ENCODE measurements around the gene CXCL1. TPM values are rescaled to one million over a fixed set of nuclear protein-coding genes. Genes with fewer than 3 reads are reported as not detected.

CXCL1 gene
- total RNA-seq, result 2.9 and 3.9 TPM in 2 replicates

DNA sequence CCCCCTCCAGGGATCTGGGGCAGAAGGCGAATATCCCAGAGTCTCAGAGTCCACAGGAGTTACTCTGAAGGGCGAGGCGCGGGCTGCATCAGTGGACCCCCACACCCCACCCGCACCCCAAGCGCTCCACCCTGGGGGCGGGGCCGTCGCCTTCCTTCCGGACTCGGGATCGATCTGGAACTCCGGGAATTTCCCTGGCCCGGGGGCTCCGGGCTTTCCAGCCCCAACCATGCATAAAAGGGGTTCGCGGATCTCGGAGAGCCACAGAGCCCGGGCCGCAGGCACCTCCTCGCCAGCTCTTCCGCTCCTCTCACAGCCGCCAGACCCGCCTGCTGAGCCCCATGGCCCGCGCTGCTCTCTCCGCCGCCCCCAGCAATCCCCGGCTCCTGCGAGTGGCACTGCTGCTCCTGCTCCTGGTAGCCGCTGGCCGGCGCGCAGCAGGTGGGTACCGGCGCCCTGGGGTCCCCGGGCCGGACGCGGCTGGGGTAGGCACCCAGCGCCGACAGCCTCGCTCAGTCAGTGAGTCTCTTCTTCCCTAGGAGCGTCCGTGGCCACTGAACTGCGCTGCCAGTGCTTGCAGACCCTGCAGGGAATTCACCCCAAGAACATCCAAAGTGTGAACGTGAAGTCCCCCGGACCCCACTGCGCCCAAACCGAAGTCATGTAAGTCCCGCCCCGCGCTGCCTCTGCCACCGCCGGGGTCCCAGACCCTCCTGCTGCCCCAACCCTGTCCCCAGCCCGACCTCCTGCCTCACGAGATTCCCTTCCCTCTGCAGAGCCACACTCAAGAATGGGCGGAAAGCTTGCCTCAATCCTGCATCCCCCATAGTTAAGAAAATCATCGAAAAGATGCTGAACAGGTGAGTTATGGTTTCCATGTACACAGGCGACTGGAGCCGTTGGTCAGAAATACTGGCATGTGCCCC, at the start of gene CXCL1:
Gene CXCL1, plus strand, starts transcription at position 264 of the 926 bp plus-strand sequence. Its CDS starts 78 bp downstream, at position 342.

DNA sequence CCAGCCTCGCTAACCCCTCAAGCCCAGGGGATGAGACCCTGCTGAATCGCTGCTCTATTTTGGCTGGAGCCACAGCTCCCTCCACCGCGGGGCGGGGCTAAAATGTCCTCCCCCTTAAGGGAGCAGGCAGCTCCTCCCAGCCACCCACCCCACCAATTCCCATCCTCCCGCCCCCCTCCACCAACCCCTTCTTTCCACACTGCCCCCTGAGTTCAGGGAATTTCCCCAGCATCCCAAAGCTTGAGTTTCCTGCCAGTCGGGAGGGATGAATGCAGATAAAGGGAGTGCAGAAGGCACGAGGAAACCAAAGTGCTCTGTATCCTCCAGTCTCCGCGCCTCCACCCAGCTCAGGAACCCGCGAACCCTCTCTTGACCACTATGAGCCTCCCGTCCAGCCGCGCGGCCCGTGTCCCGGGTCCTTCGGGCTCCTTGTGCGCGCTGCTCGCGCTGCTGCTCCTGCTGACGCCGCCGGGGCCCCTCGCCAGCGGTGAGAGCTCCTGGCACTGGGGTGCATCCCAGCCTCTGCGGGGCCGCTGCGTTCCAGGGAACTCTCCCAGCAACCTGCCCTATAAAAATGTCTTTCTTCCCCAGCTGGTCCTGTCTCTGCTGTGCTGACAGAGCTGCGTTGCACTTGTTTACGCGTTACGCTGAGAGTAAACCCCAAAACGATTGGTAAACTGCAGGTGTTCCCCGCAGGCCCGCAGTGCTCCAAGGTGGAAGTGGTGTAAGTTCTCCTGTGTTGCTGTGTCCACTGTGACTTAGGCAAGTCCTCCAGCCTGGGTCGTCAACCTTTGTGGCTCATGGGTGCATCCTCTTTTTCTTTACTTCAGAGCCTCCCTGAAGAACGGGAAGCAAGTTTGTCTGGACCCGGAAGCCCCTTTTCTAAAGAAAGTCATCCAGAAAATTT, 32.6 kb upstream of the CXCL1 start, which contains the start of gene CXCL6:
Gene CXCL6, plus strand, starts transcription at position 306 of the 907 bp plus-strand sequence. Its CDS starts 73 bp downstream, at position 379.

DNA sequence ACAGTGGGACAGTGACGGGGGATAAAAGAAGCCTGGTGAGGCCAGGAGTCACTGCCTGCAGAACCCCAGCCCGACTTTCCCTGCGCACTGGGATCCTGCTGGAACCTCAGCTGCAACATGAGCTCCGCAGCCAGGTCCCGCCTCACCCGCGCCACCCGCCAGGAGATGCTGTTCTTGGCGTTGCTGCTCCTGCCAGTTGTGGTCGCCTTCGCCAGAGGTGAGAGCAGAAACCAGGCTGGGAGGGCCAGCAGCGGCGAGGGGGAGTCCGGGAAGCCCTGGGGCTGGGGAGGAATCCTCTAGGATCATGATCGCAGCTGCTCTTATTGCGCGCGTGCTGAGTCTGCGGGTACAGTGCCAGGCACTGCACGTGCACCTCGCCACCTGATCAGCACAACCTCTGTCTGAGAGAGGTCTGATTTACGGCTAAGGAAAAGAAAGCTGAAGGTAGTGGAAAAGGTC, 15.9 kb upstream of the CXCL1 start, which contains the start of gene PF4V1:
Gene PF4V1, plus strand, starts transcription at position 51 of the 459 bp plus-strand sequence. Its CDS starts 67 bp downstream, at position 118.

Other genes starting within 250 kb of the CXCL1 start
- gene RASSF6, start 249.0 kb upstream of the CXCL1 start, total RNA-seq, result not detected in 2 replicates
- 1.5 and 6.3 TPM in 2 replicates for gene CXCL8, start 128.8 kb upstream of the CXCL1 start, total RNA-seq
- gene CXCL6, start 32.7 kb upstream of the CXCL1 start, total RNA-seq, result 0.77 and 1.1 TPM in 2 replicates
- gene PF4V1, start 16.1 kb upstream of the CXCL1 start, total RNA-seq, result 0.33 and 0.87 TPM in 2 replicates
- not detected in 2 replicates for gene PF4, start 112.6 kb downstream of the CXCL1 start, total RNA-seq
- gene PPBP, start 118.8 kb downstream of the CXCL1 start, total RNA-seq, result not detected in 2 replicates
- 0.25 and 0.44 TPM in 2 replicates for gene CXCL5, start 129.3 kb downstream of the CXCL1 start, total RNA-seq
- 2.1 and 3.3 TPM in 2 replicates for gene CXCL3, start 169.3 kb downstream of the CXCL1 start, total RNA-seq
- 2.7 and 3.6 TPM in 2 replicates for gene CXCL2, start 229.8 kb downstream of the CXCL1 start, total RNA-seq

All from uterine smooth muscle cell (primary cell).